GM23248 (cell line): ENCODE measurements around the gene ZNF791. TPM values are rescaled to one million over a fixed set of nuclear protein-coding genes. Genes with fewer than 3 reads are reported as not detected.

ENCODE experiments used
- DNase-seq: peaks from one replicate; pipeline ENCODE4 v3.0.0-alpha.2; 2015
- H2AFZ ChIP-seq: fragments of 200-600 bp; sonication (generic); 2 replicates; pipeline ENCODE4 v1.6.1; 2016; ENCODE audit warnings: antibody characterized with exemption
- H3F3A ChIP-seq: fragments of 200-600 bp; sonication (generic); 2 replicates; pipeline ENCODE4 v1.6.1; 2016; ENCODE audit warnings: mild to moderate bottlenecking, antibody characterized with exemption, mixed run types; ENCODE audit not compliant: insufficient read depth
- H3K27ac ChIP-seq: fragments of 200-600 bp; sonication (generic); 2 replicates; pipeline ENCODE4 v1.5.1; 2016; ENCODE audit warnings: mild to moderate bottlenecking
- H3K27me3 ChIP-seq: fragments of 200-600 bp; sonication (generic); replicated peaks from 2 replicates; pipeline ENCODE4 v1.6.1; 2016; ENCODE audit warnings: mild to moderate bottlenecking; ENCODE audit not compliant: insufficient read depth
- H3K36me3 ChIP-seq: fragments of 200-600 bp; sonication (generic); 2 replicates; pipeline ENCODE4 v1.6.1; 2016; ENCODE audit warnings: low read depth, mild to moderate bottlenecking
- H3K4me1 ChIP-seq: fragments of 200-600 bp; sonication (generic); 2 replicates; pipeline ENCODE4 v1.6.1; 2016; ENCODE audit warnings: mild to moderate bottlenecking; ENCODE audit not compliant: insufficient read depth
- H3K4me2 ChIP-seq: fragments of 200-600 bp; sonication (generic); one replicate; pipeline ENCODE4 v1.6.1; 2016; ENCODE audit warnings: mild to moderate bottlenecking; ENCODE audit not compliant: unreplicated experiment
- H3K4me3 ChIP-seq: fragments of 200-600 bp; sonication (generic); 2 replicates; pipeline ENCODE4 v1.5.1; 2016; ENCODE audit warnings: mild to moderate bottlenecking
- H3K79me2 ChIP-seq: fragments of 200-600 bp; sonication (generic); 2 replicates; pipeline ENCODE4 v1.6.1; 2016; ENCODE audit warnings: mild to moderate bottlenecking; ENCODE audit not compliant: insufficient read depth
- H3K9ac ChIP-seq: fragments of 200-600 bp; sonication (generic); 2 replicates; pipeline ENCODE4 v1.6.1; 2016; ENCODE audit warnings: mild to moderate bottlenecking
- H3K9me2 ChIP-seq: fragments of 200-600 bp; sonication (generic); 2 replicates; pipeline ENCODE4 v1.6.1; 2016; ENCODE audit warnings: mixed run types, mild to moderate bottlenecking, moderate library complexity; ENCODE audit not compliant: insufficient read depth
- H3K9me3 ChIP-seq: fragments of 200-600 bp; sonication (generic); one replicate; pipeline ENCODE4 v1.6.1; 2017; ENCODE audit warnings: low read depth
- H4K20me1 ChIP-seq: fragments of 200-600 bp; sonication (generic); 2 replicates; pipeline ENCODE4 v1.6.0; 2016; ENCODE audit not compliant: insufficient read depth
- EZH2 ChIP-seq: fragments of 200-600 bp; sonication (generic); IDR thresholded peaks from 2 replicates; pipeline ENCODE4 v1.6.1; 2018; ENCODE audit warnings: antibody characterized with exemption, mild to moderate bottlenecking; ENCODE audit not compliant: insufficient read depth, poor library complexity, severe bottlenecking
- EZH2phosphoT487 ChIP-seq: fragments of 200-600 bp; sonication (generic); IDR thresholded peaks from 2 replicates; pipeline ENCODE4 v1.6.1; 2018; ENCODE audit warnings: antibody characterized with exemption, moderate library complexity, mild to moderate bottlenecking, low read depth; ENCODE audit not compliant: insufficient read depth
- WGBS, 2 experiments: methylation state at CpG; one replicate each; pipeline ENCODE4 v1.1.6; 2015 to 2017; ENCODE audit warnings: low lambda C conversion rate in 2 of 2, low coverage in 1 of 2; ENCODE audit errors: missing lambda C conversion rate in 2 of 2; 5-methylcytosine and 5-hydroxymethylcytosine counted together
- in situ Hi-C: fragments of 300-500 bp; cut with MboI; formaldehyde crosslinking; loops from 2 replicates; pipeline ENCODE4 v1.15.0; 2020
- polyA plus RNA-seq: library from polyadenylated mRNA; unstranded; fragments of >200 nt; fragmentation: Nextera tagmentation; extraction: Ambion mirVana; gene quantifications from 2 replicates; pipeline ENCODE4 v1.2.1, GENCODE V29; 2016
- total RNA-seq: library from RNA; depleted of rRNA; stranded (reverse); fragments of >200 nt; shearing (Covaris generic); gene quantifications from 2 replicates; pipeline ENCODE4 v1.2.3, GENCODE V29; 2014; rRNA removed

Gene ZNF791
- total and polyA plus RNA-seq, 2 experiments from 2014 or later = 11.9 to 12.6 TPM

GRCh38 chr19:12680034-12680433 is 69.3 kb downstream of the ZNF791 start:
- H3K4me3 ChIP-seq = 0 out of 2 replicates have a peak overlapping the region, but pooled peaks have one; percentile 84
- no peak for DNase-seq
- 97% methylated on average over 9 of the region's 9 CpGs for WGBS, 2 experiments
- H3K9me2 ChIP-seq = no peaks in the 10 kb centered on the region
- no peaks in the 10 kb centered on the region for H3K27me3 ChIP-seq
- no peak overlapping the region for H3K27ac ChIP-seq
- no peaks in the 10 kb centered on the region for H3K9me3 ChIP-seq
- no peak overlapping the region for H3K9ac ChIP-seq
- peaks cover 15% of the 10 kb centered on the region; the same call in 1 of the 2 replicates for H3K36me3 ChIP-seq
- H3K79me2 ChIP-seq = peaks cover 16% of the 10 kb centered on the region
- in situ Hi-C loops = no loop called here
- no peaks in the 10 kb centered on the region for H4K20me1 ChIP-seq
- H3K4me1 ChIP-seq = no peaks in the 10 kb centered on the region
- H2AFZ ChIP-seq = no peak overlapping the region
- TF ChIP-seq EZH2 = no peak
- TF ChIP-seq EZH2phosphoT487 = no peak
- peaks cover 5% of the 10 kb centered on the region; the same call in 1 of the 2 replicates for H3F3A ChIP-seq
- no peak overlapping the region for H3K4me2 ChIP-seq

GRCh38 chr19:12681074-12681987 is 70.6 kb downstream of the ZNF791 start, which contains the start of gene DHPS:
Gene DHPS (minus strand): TSS chr19:12681880. CDS start chr19:12681766, 114 bp downstream.
- Histone ChIP-seq H3F3A (peaks cover 5% of the 10 kb centered on the region; the same call in 1 of the 2 replicates), H3K4me2 (peak within 1 kb of the TSS; percentile 79), H3K27ac (peak within 1 kb of the TSS; percentile 92), H4K20me1 (no peaks in the 10 kb centered on the region), H3K9me2 (no peaks in the 10 kb centered on the region), H3K36me3 (peaks cover 15% of the 10 kb centered on the region; the same call in 1 of the 2 replicates), H3K9me3 (no peaks in the 10 kb centered on the region), H3K4me1 (no peaks in the 10 kb centered on the region), H3K79me2 (peaks cover 16% of the 10 kb centered on the region), H3K27me3 (no peaks in the 10 kb centered on the region), H2AFZ (peak within 1 kb of the TSS; percentile 89), H3K4me3 (peak within 1 kb of the TSS; percentile 84), H3K9ac (peak within 1 kb of the TSS; percentile 93)
- TF ChIP-seq EZH2phosphoT487 = no peak
- no peak for TF ChIP-seq EZH2
- DNase-seq = peak; percentile 99
- in situ Hi-C loops = no loop called here
- 0 to 1% methylated on average over 62 to 68 of the region's 68 CpGs for WGBS, 2 experiments

Other genes with a start within 250 kb of the ZNF791 start
- gene ZNF442, start 245.2 kb upstream of the ZNF791 start, total RNA-seq = 2.1 and 3.6 TPM in 2 replicates
- 0.71 and 1.3 TPM in 2 replicates for gene ZNF442, start 245.2 kb upstream of the ZNF791 start, polyA plus RNA-seq
- gene ZNF799, start 209.6 kb upstream of the ZNF791 start, total RNA-seq = 1.8 and 2.5 TPM in 2 replicates
- 1.8 and 2.2 TPM in 2 replicates for gene ZNF799, start 209.6 kb upstream of the ZNF791 start, polyA plus RNA-seq
- 0.86 and 1.1 TPM in 2 replicates for gene ZNF443, start 169.9 kb upstream of the ZNF791 start, total RNA-seq
- gene ZNF443, start 169.9 kb upstream of the ZNF791 start, polyA plus RNA-seq = 1.2 and 1.4 TPM in 2 replicates
- 2.7 and 4.2 TPM in 2 replicates for gene ZNF709, start 126.1 kb upstream of the ZNF791 start, total RNA-seq
- 1.1 and 1.6 TPM in 2 replicates for gene ZNF709, start 126.1 kb upstream of the ZNF791 start, polyA plus RNA-seq
- 3.7 and 8.3 TPM in 2 replicates for gene ZNF564, start 59.4 kb upstream of the ZNF791 start, total RNA-seq
- 5.1 and 5.6 TPM in 2 replicates for gene ZNF564, start 59.4 kb upstream of the ZNF791 start, polyA plus RNA-seq
- gene ZNF490, start 107 bp upstream of the ZNF791 start, total RNA-seq = 4.0 and 11.8 TPM in 2 replicates
- 2.6 and 2.7 TPM in 2 replicates for gene ZNF490, start 107 bp upstream of the ZNF791 start, polyA plus RNA-seq
- 56.5 and 81.7 TPM in 2 replicates for gene MAN2B1, start 55.8 kb downstream of the ZNF791 start, total RNA-seq
- gene MAN2B1, start 55.8 kb downstream of the ZNF791 start, polyA plus RNA-seq = 37.1 and 40.6 TPM in 2 replicates
- 8.2 and 9.4 TPM in 2 replicates for gene WDR83, start 55.9 kb downstream of the ZNF791 start, total RNA-seq
- gene WDR83, start 55.9 kb downstream of the ZNF791 start, polyA plus RNA-seq = 12.7 and 13.1 TPM in 2 replicates
- gene DHPS, start 71.0 kb downstream of the ZNF791 start, total RNA-seq = 68.4 and 104 TPM in 2 replicates
- gene DHPS, start 71.0 kb downstream of the ZNF791 start, polyA plus RNA-seq = 50.9 and 56.0 TPM in 2 replicates
- gene GNG14, start 77.1 kb downstream of the ZNF791 start, total RNA-seq = not detected in 2 replicates
- gene GNG14, start 77.1 kb downstream of the ZNF791 start, polyA plus RNA-seq = not detected in 2 replicates
- 13.8 and 22.3 TPM in 2 replicates for gene FBXW9, start 85.7 kb downstream of the ZNF791 start, total RNA-seq
- gene FBXW9, start 85.7 kb downstream of the ZNF791 start, polyA plus RNA-seq = 14.2 TPM in 2 replicates
- gene TNPO2, start 113.0 kb downstream of the ZNF791 start, total RNA-seq = 30.9 and 34.3 TPM in 2 replicates
- gene TNPO2, start 113.0 kb downstream of the ZNF791 start, polyA plus RNA-seq = 13.2 and 13.3 TPM in 2 replicates
- 202 and 210 TPM in 2 replicates for gene TRIR, start 123.8 kb downstream of the ZNF791 start, total RNA-seq
- gene TRIR, start 123.8 kb downstream of the ZNF791 start, polyA plus RNA-seq = 162 and 170 TPM in 2 replicates
- gene GET3, start 126.6 kb downstream of the ZNF791 start, total RNA-seq = 81.3 and 110 TPM in 2 replicates
- gene GET3, start 126.6 kb downstream of the ZNF791 start, polyA plus RNA-seq = 106 and 111 TPM in 2 replicates
- not detected in 2 replicates for gene BEST2, start 140.9 kb downstream of the ZNF791 start, total RNA-seq
- not detected in 2 replicates for gene BEST2, start 140.9 kb downstream of the ZNF791 start, polyA plus RNA-seq
- 17.1 TPM in 2 replicates for gene HOOK2, start 164.6 kb downstream of the ZNF791 start, total RNA-seq
- gene HOOK2, start 164.6 kb downstream of the ZNF791 start, polyA plus RNA-seq = 11.8 and 12.4 TPM in 2 replicates
- 159 and 195 TPM in 2 replicates for gene JUNB, start 180.6 kb downstream of the ZNF791 start, total RNA-seq
- gene JUNB, start 180.6 kb downstream of the ZNF791 start, polyA plus RNA-seq = 95.1 and 96.2 TPM in 2 replicates
- 230 TPM in 2 replicates for gene PRDX2, start 190.9 kb downstream of the ZNF791 start, total RNA-seq
- 252 TPM in 2 replicates for gene PRDX2, start 190.9 kb downstream of the ZNF791 start, polyA plus RNA-seq
- gene THSD8, start 191.1 kb downstream of the ZNF791 start, total RNA-seq = not detected in 2 replicates
- gene THSD8, start 191.1 kb downstream of the ZNF791 start, polyA plus RNA-seq = 10.8 and 12.5 TPM in 2 replicates
- 8.2 and 16.9 TPM in 2 replicates for gene RNASEH2A, start 195.7 kb downstream of the ZNF791 start, total RNA-seq
- gene RNASEH2A, start 195.7 kb downstream of the ZNF791 start, polyA plus RNA-seq = 23.8 and 32.3 TPM in 2 replicates
- not detected in 2 replicates for gene RTBDN, start 223.7 kb downstream of the ZNF791 start, total RNA-seq
- gene RTBDN, start 223.7 kb downstream of the ZNF791 start, polyA plus RNA-seq = not detected in 2 replicates
- 1.8 TPM in 1 of 2 replicates, not detected in the other for gene MAST1, start 227.6 kb downstream of the ZNF791 start, total RNA-seq
- 0.24 TPM in 1 of 2 replicates, not detected in the other for gene MAST1, start 227.6 kb downstream of the ZNF791 start, polyA plus RNA-seq